GM13977 (cell line): ENCODE measurements around the gene PRRX2.

Experiments
- DNase-seq: peaks from one replicate; pipeline ENCODE4 v3.0.0; 2012; ENCODE audit warnings: low spot score
- in situ Hi-C: fragments of 300-500 bp; cut with MboI; formaldehyde crosslinking; loops from one replicate; pipeline ENCODE4 v1.12.0; 2022; ENCODE audit warnings: low sequenced_read_pairs, low pct_unique_long_range_greater_than_20kb, mixed read lengths, inconsistent platforms; ENCODE audit not compliant: unreplicated experiment
- TF ChIP-seq, protein P1 (sequence below): IDR thresholded peaks from 2 replicates; pipeline ENCODE4 v1.5.1; 2012; ENCODE audit warnings: mild to moderate bottlenecking, control low read depth; ENCODE audit not compliant: insufficient read depth; ENCODE audit errors: extremely low read depth, missing control alignments

Gene PRRX2

DNA sequence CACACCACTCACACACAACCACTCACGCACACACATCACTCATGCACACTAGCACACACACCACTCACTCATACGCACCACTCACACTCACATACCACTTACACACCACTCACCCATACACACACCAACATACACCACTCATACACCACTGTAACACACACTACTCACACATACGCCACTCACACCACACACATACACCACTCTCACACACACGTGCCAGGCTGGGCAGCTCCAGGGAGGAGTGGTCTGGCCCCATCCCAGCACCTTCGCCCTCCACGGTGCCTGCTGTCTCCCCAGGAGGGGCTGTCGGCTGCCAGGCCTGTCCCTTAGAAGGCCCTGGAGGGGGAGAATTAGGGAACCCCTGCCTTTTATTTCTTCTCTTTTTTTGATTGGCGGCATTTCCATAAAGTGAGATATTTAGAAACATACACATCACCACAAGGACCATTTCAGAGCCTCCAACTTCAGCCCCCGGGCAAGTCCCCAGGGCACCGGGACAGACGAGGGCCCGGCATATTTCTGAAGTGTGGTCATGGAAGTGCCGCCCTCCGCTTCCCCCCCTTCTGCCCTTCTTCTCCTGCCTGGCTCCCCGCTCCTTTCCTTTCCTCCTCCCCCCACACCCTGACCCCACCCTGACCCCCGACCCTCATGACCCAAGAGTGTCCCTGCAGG, 17.2 kb upstream of the PRRX2 start:
- in situ Hi-C loops: no loop called here
- TF ChIP-seq, protein P1, sequence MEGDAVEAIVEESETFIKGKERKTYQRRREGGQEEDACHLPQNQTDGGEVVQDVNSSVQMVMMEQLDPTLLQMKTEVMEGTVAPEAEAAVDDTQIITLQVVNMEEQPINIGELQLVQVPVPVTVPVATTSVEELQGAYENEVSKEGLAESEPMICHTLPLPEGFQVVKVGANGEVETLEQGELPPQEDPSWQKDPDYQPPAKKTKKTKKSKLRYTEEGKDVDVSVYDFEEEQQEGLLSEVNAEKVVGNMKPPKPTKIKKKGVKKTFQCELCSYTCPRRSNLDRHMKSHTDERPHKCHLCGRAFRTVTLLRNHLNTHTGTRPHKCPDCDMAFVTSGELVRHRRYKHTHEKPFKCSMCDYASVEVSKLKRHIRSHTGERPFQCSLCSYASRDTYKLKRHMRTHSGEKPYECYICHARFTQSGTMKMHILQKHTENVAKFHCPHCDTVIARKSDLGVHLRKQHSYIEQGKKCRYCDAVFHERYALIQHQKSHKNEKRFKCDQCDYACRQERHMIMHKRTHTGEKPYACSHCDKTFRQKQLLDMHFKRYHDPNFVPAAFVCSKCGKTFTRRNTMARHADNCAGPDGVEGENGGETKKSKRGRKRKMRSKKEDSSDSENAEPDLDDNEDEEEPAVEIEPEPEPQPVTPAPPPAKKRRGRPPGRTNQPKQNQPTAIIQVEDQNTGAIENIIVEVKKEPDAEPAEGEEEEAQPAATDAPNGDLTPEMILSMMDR: no peak

DNA sequence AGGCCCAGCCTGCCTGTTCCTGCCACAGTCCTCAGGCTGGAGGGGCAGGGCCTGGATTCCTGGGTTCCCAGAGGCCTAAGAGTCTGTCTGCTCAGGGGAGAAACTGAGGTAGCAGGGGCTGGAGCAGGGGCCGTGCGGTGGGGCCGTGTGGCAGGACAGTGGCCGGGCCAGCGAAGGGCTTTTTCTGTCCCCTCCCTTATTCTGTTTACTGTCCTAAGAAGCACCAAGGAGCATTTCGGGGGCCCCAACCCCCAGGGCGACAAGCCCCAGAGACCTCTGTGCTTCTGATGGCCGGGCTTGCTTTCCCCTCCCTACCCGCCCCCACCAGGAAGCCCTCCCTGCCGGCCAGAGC, 16.7 kb upstream of the PRRX2 start:
- in situ Hi-C loops: no loop called here
- DNase-seq: no peak
- TF ChIP-seq, protein P1: no peak

More for the DNA sequence above, 17.2 kb upstream of the PRRX2 start:
- DNase-seq: no peak

DNA sequence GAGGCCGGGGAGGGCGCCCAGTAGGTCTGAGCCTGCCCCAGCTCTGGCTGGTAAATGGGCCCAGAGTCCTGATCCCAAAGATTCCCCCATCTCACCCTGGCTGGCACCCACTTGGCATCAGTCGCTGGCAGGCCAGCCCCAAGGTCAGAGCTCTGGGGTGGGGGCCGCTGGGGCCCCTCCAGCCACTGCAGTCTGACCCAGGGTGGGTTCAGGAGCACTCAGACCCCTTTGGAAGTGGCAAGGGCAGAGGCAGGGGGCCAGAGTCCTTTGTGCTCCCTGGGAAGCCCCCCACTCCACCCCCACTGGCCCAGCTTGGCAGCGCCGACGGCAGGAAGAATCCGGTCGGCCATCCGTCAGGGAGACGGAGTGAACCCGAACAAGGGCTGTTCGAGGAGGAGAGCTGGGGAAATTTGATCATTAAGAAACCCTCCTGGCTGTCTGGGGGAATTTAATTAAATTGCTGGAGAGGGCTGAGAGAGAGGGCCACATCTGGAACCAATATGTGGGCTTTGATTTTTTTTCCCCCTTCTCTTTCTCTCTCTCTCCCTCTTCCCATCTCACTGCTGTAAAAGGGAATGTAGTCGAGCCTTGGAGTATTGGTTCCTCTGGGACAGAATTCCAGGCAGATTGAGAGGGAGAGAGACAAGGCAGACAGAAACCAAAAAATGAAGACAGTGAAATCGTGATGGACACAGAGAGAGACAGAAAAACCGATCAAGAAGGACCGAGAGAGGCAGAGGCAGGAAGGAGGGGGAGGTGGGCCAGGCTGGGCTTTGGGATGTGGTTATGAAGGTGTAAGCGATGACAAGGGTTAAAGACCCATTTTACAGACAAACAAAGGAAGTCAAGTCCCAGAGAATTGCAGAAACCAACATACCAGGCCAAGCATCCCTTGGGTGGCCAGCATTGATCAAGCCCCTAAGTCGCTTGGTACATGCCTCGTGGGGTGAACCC, 15.4 kb upstream of the PRRX2 start:
- in situ Hi-C loops: loop anchor here (25.0 kb wide), 1 partner anchor 137 kb away; no protein-coding TSS in a partner anchor
- TF ChIP-seq, protein P1: no peak
- DNase-seq: no peak

DNA sequence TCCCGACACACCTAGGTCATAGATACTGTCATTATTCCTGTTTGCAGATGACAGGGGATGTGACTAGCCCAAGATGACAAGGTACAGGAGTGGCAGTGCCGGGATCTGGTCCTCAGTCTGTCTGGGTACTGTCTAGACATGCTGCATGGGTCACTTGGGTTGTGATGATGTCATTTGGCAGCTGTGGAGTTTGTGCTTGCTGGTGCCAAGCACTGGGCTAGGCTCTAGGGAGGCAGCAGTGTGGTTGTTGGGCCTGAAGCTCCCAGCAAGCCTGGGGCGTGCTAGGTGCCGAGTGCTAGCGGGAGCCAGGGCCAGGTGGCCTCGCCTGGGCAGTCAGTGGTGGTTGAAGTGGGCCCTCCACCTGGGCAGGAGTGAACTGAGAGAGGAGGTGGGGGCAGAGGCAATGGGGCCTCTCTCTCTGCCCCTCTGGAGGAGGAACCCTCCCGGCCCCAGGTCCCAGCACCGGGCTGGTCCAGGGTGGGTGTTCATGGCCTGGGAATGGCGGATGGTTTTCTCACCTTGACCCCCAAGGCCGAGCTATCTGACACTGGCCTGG, 14.7 kb upstream of the PRRX2 start:
- TF ChIP-seq, protein P1: no peak
- in situ Hi-C loops: loop anchor here (25.0 kb wide), 1 partner anchor 137 kb away; no protein-coding TSS in a partner anchor
- no peak for DNase-seq

DNA sequence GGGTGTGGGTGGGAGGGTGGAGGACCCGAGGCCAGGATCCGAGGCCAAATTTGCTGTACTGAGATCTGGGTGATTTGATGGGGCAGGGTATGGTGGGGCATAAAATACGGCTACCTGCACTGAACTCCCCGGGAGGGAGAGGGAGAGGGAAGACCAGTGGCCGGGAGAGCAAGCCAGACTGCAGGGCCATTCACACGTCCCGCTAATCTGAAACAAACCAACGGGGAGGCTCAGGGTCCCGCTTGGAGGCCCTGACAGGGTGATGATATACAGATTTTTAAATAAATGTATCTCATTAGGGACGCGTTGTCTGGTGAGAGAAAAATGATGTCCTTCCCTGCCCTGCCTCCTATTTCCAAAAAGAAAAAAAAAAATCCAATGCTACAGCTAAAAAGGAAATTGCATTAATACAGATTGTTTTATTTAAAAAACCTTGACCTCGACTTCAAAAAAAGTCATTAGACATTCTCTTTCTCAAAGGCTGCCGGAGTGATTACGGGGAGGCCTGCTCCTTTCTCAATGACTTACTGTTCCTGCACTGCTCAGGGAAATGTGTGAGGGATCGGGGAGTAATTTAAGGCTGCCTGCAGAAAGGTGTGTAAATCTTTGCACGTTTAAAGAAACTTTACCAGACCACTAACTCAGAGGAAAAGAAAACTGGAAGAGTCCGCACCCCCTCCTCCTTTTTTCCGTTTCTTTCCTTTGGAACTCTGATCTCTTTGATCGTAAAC, 11.5 kb upstream of the PRRX2 start:
- DNase-seq: no peak
- TF ChIP-seq, protein P1: no peak
- in situ Hi-C loops: loop anchor here (25.0 kb wide), 1 partner anchor 133 kb away; no protein-coding TSS in a partner anchor

DNA sequence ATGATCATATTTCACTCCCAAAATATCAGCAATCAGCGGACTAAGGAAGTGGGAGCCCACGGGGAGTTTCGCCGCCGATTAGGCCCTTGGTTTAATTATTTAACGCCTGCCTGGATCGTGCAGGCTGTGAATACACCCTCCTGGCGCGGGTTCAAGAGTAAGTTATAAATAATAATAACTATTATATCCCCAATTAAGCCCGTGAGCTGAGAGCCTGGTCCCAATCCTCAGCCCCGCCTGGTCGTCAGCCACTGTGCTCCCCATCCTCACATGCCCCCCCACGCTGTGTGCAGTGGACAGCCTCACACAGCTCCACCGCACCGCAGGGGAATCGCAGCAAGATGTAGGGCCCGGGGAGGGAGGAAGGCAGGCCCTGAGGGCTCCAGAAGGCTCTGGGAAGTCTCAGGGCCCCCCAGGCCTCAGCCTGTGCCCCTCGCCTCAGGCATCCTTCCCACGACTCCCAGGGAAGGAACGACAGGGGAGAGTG, 10.8 kb upstream of the PRRX2 start:
- TF ChIP-seq, protein P1: no peak
- in situ Hi-C loops: loop anchor here (25.0 kb wide), 1 partner anchor 133 kb away; no protein-coding TSS in a partner anchor

More for the DNA sequence above, 10.8 kb upstream of the PRRX2 start:
- DNase-seq: no peak
